HG03575 (cell line): ENCODE measurements around the gene SGCG.
"Not testable (repeated sequence)": the region's sequence is repeated elsewhere in the genome, so short reads cannot be mapped to it uniquely, and the experiment has no call there.

Source experiments
- ATAC-seq: cut with Tn5 transposase; IDR thresholded peaks from one replicate; pipeline ENCODE4 v1.9.1; 2021; ENCODE audit not compliant: unreplicated experiment, insufficient number of reproducible peaks, low FRiP score; ENCODE audit errors: extremely low read depth

Gene SGCG

GRCh38 chr13:23202383-23202782 lies 21.6 kb downstream of the SGCG start:
- no peak for ATAC-seq

GRCh38 chr13:23203516-23203915 lies 22.7 kb downstream of the SGCG start:
- ATAC-seq: no peak

DNA sequence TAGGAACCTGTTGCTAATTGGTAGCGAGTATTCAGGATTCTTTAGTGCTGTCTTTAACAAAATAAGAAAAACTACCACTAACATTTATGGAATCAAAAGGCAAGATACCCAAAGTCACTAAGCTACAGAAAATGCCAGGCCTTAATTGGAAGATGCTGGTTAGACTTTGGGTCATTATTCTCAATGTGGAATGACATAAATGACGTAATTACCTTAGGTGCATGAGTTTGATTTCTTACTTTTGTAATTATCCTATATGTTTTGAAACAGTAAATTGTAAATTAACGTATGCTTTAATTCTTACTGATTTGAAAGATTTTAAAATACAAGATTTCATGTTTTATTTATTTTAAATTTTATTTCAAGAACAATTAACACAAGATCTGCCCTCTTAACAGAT lies 25.0 kb downstream of the SGCG start:
- ATAC-seq: no peak

- ATAC-seq: no peak
Measured at GRCh38 chr13:23212671-23213070, 31.9 kb downstream of the SGCG start.

DNA sequence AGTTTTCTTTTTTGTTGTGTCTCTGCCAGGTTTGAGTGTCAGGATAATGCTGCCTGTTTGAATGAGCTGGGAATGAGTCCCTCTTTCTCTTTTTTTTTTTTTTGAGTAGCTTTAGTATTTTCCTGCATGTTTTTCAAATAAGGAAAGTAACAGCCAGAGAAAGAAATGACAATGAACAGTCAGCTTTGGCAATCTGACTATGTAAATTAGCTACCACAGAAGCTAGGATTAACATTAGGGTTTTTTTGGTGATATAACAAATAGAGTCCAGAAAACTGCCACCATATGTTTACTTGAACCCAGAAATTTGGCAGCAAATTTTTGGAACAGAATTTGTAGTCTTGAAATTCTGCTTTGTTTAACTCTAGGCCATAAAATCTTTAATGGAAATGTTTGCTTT lies 50.5 kb downstream of the SGCG start:
- ATAC-seq: no peak

DNA sequence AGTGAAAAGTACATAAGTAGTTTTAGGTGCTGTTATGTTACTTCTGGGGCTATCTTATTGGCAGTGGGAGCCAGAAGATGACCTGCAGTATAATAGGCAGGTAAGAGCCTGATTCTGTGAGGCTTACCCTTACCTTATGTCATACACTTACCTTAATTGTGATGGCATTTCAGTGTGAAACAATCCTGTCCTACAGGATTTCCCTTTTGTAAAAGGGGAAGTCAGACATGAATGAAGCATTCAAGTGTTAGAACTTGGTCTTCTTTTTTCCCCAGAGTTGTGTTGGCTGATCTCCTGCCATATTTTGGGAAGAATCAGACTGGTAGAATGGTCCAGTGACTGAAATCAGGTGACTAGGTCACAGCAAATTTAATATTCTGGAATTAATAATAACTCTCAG lies 55.2 kb downstream of the SGCG start:
- ATAC-seq: no peak

DNA sequence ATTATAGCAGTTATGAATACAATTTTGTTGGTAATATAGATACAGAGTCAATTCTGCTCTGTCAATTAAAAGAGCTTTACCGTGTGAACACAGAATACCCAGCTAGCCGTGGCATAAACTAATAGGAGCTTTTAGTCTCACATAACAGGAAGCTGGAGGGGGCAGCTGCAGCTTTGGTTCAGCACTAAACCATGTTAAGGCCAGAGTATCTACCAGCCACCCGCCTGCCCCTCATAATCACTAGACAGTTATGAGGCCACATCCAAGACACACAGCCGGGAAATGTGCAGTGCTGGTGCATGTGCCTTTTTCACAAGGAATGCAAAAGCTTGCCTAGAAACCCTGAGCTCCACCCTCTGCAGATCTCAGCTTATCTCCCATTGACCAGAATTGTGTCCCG lies 62.3 kb downstream of the SGCG start:
- ATAC-seq: no peak

DNA sequence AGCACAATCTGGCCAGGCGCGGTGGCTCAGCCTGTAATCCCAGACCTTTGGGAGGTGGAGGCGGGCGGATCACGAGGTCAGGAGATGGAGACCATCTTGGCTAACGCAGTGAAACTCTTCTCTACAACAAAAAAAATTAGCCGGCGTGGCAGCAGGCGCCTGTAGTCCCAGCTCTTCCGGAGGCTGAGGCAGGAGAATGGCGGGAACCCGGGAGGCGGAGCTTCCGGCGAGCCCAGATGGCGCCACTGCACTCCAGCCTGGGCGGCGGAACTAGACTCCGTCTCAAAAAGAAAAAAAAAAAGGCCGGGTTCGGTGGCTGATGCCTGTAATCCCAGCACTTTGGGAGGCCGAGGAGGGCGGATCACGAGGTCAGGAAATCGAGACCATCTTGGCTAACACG lies 67.6 kb downstream of the SGCG start:
- ATAC-seq: not testable (repeated sequence)

DNA sequence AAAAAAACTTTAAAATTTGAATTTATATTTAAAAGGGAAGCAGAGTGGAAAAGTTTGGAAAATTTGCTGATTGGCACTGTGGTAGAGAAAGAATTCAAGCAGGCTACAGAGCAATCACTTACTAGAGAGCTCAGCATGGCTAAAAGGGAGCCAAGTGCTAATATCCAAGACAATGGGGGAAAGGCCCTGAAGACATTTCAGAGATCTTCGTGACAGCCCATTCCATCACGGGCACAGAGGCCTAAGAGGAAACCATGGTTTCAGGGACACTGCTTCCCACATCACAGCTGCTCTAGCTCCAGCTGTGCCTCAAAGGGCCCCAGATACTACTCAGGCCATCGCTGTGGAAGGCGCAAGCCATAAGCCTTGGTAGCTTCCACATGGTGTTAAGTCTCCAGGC lies 73.7 kb downstream of the SGCG start:
- no peak for ATAC-seq

- no peak for ATAC-seq
Measured at GRCh38 chr13:23267571-23267970, 86.8 kb downstream of the SGCG start.

DNA sequence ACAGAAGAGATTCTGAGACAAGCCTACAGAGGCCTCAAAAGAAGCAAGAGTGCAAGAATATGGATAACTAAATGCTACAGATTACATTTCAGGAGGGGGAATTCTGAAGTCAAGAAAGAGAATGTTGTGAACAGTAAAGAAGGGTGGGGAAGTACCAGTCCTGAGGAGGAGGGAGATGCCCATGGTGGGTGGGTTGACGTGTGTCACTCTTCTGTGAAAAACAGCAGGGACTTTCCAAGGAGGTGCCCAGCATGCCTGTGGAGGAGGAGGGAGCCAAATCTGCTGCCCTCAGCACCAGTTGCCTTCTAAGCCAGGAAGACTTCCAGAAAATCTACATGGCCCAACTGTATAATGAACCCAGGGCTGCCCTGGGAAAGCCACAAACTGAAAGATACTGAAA lies 87.7 kb downstream of the SGCG start:
- no peak for ATAC-seq

DNA sequence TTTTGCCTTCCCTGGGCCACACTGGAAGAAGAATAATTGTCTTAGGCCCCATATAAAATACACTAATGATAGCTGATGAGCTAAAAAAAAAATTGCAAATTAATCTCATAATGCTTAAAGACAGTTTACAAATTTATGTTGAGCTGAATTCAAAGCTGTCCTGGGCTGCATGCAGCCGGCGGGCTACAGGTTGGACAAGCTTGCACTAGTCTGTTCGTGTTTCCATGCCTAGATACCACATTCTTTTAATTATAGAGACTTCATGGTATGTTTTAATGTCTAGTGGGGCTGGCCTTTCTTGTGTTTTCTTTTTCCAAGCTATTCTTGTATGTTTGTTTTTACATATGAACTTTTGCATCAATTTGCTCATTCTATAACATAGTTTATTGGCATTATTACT lies 90.6 kb downstream of the SGCG start:
- ATAC-seq: no peak

DNA sequence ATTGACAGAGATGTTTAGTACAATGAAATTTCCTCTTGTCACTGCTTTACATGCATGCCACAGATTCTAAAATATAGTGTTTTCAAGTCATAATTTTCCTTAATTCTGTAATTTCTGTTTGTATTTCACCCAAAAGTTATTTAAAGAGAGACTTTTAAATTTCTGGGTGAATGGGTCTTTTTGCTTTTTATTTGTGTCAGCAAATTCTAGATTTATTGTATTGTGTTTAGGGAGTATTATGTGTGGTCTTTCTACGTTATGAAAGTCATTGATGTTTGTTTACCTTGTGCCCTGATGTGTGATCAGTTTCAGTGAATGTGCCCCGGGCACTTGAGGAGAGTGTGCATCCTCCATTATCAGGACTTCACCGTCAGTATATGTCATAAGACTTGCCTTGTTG lies 92.7 kb downstream of the SGCG start:
- no peak for ATAC-seq

- ATAC-seq: no peak
Measured at GRCh38 chr13:23279321-23279720, 98.5 kb downstream of the SGCG start.

GRCh38 chr13:23288564-23288963 lies 107.8 kb downstream of the SGCG start:
- ATAC-seq: no peak

DNA sequence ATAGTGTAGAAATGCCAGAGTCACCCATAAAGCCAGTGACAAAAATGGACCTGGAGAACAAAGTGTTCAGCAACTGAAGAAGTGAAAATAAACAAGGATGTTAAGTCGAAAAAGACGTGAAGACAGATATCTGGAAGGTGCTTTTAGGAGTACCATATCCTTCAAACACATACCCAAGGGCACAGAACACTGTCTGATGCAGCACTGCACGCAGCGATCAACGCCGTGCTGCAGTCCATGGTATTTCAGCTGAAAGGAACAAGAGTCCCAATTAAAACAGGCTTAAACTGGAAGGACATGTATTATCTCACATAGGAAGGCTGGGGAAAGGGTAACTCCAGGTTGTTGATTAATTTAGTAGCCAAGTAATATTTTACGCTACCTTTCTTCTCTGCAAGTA lies 108.2 kb downstream of the SGCG start:
- ATAC-seq: no peak

DNA sequence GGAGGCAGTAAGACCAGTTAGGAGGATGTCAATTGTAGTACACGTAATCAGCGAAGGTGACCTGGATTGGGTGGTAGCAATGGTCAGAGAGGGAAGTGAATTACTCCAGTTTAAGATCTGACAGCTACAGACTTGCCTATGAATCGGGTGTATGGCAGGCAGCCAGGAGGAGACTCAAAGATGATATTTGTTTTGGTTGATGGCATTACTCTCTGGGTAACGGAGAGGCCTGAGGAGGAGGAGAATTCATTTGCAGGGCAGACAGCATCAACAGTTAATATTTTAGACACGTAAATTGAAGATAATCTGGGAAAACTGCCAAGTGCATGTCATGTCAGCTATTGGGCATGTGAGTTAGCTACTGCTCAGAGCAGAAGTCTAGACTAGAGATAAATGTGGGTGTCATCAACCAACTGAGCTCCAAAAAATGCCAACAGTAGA lies 109.2 kb downstream of the SGCG start:
- ATAC-seq: no peak

DNA sequence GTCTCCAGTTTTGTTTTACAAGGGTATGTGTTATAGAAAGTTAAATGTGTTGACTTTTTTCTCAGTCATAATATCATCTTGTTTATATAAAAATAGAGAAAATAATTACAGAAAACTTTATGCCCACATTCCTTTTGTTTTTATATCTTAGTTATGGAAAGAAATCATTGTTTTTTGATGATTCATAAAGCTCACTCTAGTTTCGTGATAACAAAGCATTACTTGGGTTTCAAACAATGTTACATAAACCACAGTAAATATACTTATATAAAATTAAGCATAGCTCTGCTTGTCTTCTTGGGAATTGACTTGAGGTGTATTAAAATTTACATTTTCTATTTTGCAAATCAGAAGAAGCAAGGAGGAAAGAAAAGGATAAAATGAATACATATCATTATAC lies 111.8 kb downstream of the SGCG start:
- ATAC-seq: no peak

GRCh38 chr13:23314837-23315236 lies 134.1 kb downstream of the SGCG start:
- not testable (repeated sequence) for ATAC-seq

GRCh38 chr13:23319883-23320224 lies 139.1 kb downstream of the SGCG start:
- no peak for ATAC-seq

DNA sequence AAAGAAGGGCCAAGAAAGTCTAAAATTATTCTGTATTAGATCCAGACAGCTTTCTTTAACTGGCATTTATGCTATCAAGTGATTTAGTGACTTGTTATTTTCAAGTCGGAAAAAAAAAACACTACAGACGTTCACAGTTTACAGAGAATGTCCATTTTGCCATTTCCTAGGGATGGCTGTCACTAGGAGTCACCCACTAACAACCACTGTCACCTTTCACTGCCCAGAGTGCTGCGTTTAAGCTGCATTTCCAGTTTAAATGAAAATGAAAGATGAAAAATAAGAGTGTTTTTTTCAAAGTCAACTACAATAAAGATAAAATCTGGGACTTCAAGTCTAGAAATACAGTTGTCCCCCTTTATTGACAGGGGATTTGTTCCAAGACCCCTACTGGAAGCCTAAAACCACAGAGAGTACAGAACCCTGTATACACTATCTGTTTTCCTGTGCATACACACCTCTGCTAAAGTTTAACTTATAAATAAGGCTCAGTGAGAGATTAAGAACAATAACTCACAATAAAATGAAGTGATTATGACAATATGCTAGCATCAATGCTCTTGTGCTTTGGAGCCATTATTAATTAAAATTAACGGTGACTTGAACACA lies 140.3 kb downstream of the SGCG start:
- ATAC-seq: no peak
